GM23338 (cell line): ENCODE results near the gene CLEC3B. TPM values are rescaled to one million over a fixed set of nuclear protein-coding genes. Genes with fewer than 3 reads are reported as not detected.

Experiments used
- ATAC-seq: fragments of 200-7000 bp; cut with Tn5 transposase; 3 replicates; pipeline ENCODE4 v1.9.1; 2020
- DNase-seq: peaks from one replicate; pipeline ENCODE4 v3.0.0-alpha.2; 2015; ENCODE audit warnings: low spot score
- H2AFZ ChIP-seq: fragments of 200-600 bp; sonication (generic); 2 replicates; pipeline ENCODE4 v1.8.0; 2016; ENCODE audit warnings: antibody characterized with exemption, mild to moderate bottlenecking, moderate library complexity
- H3F3A ChIP-seq: fragments of 200-600 bp; sonication (generic); replicated peaks from 2 replicates; pipeline ENCODE4 v1.8.0; 2017; ENCODE audit warnings: antibody characterized with exemption, mixed run types, low read depth
- H3K27ac ChIP-seq: fragments of 200-600 bp; sonication (generic); 2 replicates; pipeline ENCODE4 v1.6.1; 2016; ENCODE audit warnings: low read depth
- H3K27me3 ChIP-seq: fragments of 200-600 bp; sonication (generic); 2 replicates; pipeline ENCODE4 v1.8.0; 2016; ENCODE audit warnings: mild to moderate bottlenecking, mixed run types, moderate library complexity; ENCODE audit not compliant: insufficient read depth
- H3K36me3 ChIP-seq: fragments of 200-600 bp; sonication (generic); 2 replicates; pipeline ENCODE4 v1.8.0; 2016; ENCODE audit warnings: mild to moderate bottlenecking; ENCODE audit not compliant: insufficient read depth
- H3K4me1 ChIP-seq: fragments of 200-600 bp; sonication (generic); 2 replicates; pipeline ENCODE4 v1.8.0; 2016; ENCODE audit warnings: mild to moderate bottlenecking, moderate library complexity; ENCODE audit not compliant: insufficient read depth
- H3K4me2 ChIP-seq: fragments of 200-600 bp; sonication (generic); 2 replicates; pipeline ENCODE4 v1.7.1; 2017; ENCODE audit warnings: mixed run types
- H3K4me3 ChIP-seq: fragments of 200-600 bp; sonication (generic); 2 replicates; pipeline ENCODE4 v1.6.1; 2016; ENCODE audit warnings: mixed run types
- H3K79me2 ChIP-seq: fragments of 200-600 bp; sonication (generic); replicated peaks from 2 replicates; pipeline ENCODE4 v1.8.0; 2017; ENCODE audit warnings: mild to moderate bottlenecking; ENCODE audit not compliant: insufficient read depth
- H3K9me2 ChIP-seq: fragments of 200-600 bp; sonication (generic); 2 replicates; pipeline ENCODE4 v1.8.0; 2017; ENCODE audit not compliant: insufficient read depth
- H4K20me1 ChIP-seq: fragments of 200-600 bp; sonication (generic); replicated peaks from 2 replicates; pipeline ENCODE4 v1.8.0; 2017; ENCODE audit warnings: mild to moderate bottlenecking; ENCODE audit not compliant: insufficient read depth
- H3K27ac Mint-ChIP-seq: 2 replicates; pipeline ENCODE4 v1.8.0; 2020; ENCODE audit warnings: inconsistent platforms, mild to moderate bottlenecking, moderate library complexity, mixed read lengths
- H3K27me3 Mint-ChIP-seq: 3 replicates; pipeline ENCODE4 v1.8.0; 2022; ENCODE audit warnings: low read depth, mild to moderate bottlenecking, moderate library complexity, mixed read lengths, inconsistent platforms; ENCODE audit not compliant: insufficient read depth, poor library complexity
- H3K36me3 Mint-ChIP-seq: 3 replicates; pipeline ENCODE4 v1.8.0; 2021; ENCODE audit warnings: low read depth, mild to moderate bottlenecking, inconsistent platforms, moderate library complexity, mixed read lengths
- H3K4me1 Mint-ChIP-seq: 3 replicates; pipeline ENCODE4 v1.8.0; 2020; ENCODE audit warnings: mild to moderate bottlenecking, inconsistent platforms, mixed read lengths
- H3K4me3 Mint-ChIP-seq: 3 replicates; pipeline ENCODE4 v1.8.0; 2021; ENCODE audit warnings: moderate library complexity, mild to moderate bottlenecking, inconsistent platforms, mixed read lengths
- H3K9me3 Mint-ChIP-seq: 3 replicates; pipeline ENCODE4 v1.8.0; 2020; ENCODE audit warnings: moderate library complexity, mild to moderate bottlenecking, inconsistent platforms, mixed read lengths
- CREB1 ChIP-seq: fragments of 250-450 bp; sonication (Bioruptor Pico); IDR thresholded peaks from 2 replicates; pipeline ENCODE4 v1.5.0; 2020; ENCODE audit warnings: low read depth, mild to moderate bottlenecking, moderate library complexity
- CTCF ChIP-seq, 2 experiments: fragments of 200-600 bp in 1 of 2; sonication (generic) in 1 of 2; conservative IDR thresholded peaks; 2 replicates each; pipeline versions ENCODE4 v1.5.1 to v1.6.1; 2016 to 2017; ENCODE audit warnings: antibody characterized with exemption in 2 of 2, low read depth in 2 of 2, mild to moderate bottlenecking in 2 of 2, moderate library complexity in 1 of 2
- EZH2phosphoT487 ChIP-seq: fragments of 200-600 bp; sonication (generic); IDR thresholded peaks from one replicate; pipeline ENCODE4 v1.8.1; 2018; ENCODE audit warnings: antibody characterized with exemption; ENCODE audit not compliant: unreplicated experiment
- JUNB ChIP-seq: IDR thresholded peaks from one replicate; pipeline ENCODE4 v1.6.1; 2016; ENCODE audit warnings: antibody characterized with exemption; ENCODE audit not compliant: unreplicated experiment
- ZNF114 ChIP-seq: fragments of 250-450 bp; sonication (Bioruptor Pico); IDR thresholded peaks from 2 replicates; pipeline ENCODE4 v1.5.0; 2020; ENCODE audit warnings: mild to moderate bottlenecking, moderate library complexity
- ZNF331 ChIP-seq: fragments of 250-450 bp; sonication (Bioruptor Pico); IDR thresholded peaks from 2 replicates; pipeline ENCODE4 v1.5.0; 2020; ENCODE audit warnings: low read depth, mild to moderate bottlenecking, moderate library complexity
- polyA plus RNA-seq: library from polyadenylated mRNA; unstranded; fragments of >200 nt; fragmentation: Nextera tagmentation; extraction: Ambion mirVana; gene quantifications from 2 replicates; pipeline ENCODE4 v1.2.1, GENCODE V29; 2016
- total RNA-seq: library from RNA; depleted of rRNA; stranded (reverse); fragments of >200 nt; shearing (Covaris generic); gene quantifications from 2 replicates; pipeline ENCODE4 v1.2.3, GENCODE V29; 2014
- TF ChIP-seq, protein P1 (sequence below): fragments of 250-450 bp; sonication (Bioruptor Pico); IDR thresholded peaks from 2 replicates; pipeline ENCODE4 v1.5.0; 2020; ENCODE audit warnings: mild to moderate bottlenecking, moderate library complexity

CLEC3B gene
- total and polyA plus RNA-seq, 2 experiments from 2014 or later: not detected

GRCh38 chr3:44992555-44993470, 33.3 kb upstream of the CLEC3B start:
- H3K79me2 ChIP-seq: peaks cover 64% of the 10 kb centered on the region
- ATAC-seq (peak; percentile 81), DNase-seq (peak; percentile 77)
- H3K4me2 ChIP-seq: peak overlapping the region; percentile 61
- H3K9me2 ChIP-seq: peaks cover 4% of the 10 kb centered on the region; the same call in 1 of the 2 replicates
- H3K4me3 ChIP-seq: no peak overlapping the region
- H3K27ac Mint-ChIP-seq: peak overlapping the region; percentile 34
- H3K4me1 Mint-ChIP-seq: peaks cover 39% of the 10 kb centered on the region
- H2AFZ ChIP-seq: no peak overlapping the region
- peak overlapping the region; percentile 14; the same call in 2 of the 3 replicates for H3K4me3 Mint-ChIP-seq
- peaks cover 28% of the 10 kb centered on the region for H3K4me1 ChIP-seq
- no peaks in the 10 kb centered on the region; the same call in 2 of the 3 replicates for H3K9me3 Mint-ChIP-seq
- H3F3A ChIP-seq: 0 out of 2 replicates have a peak, but pooled peaks cover 4% of the 10 kb centered on the region
- no peak for TF ChIP-seq ZNF114 (CRISPR knock-in tag)
- no peak for TF ChIP-seq CREB1 (CRISPR knock-in tag)
- peak; percentile 81 to 98 for TF ChIP-seq CTCF (conservative IDR thresholded peaks at IDR 0.05; ENCODE audit: low read depth in 2 of 2)
- H3K27me3 ChIP-seq: no peaks in the 10 kb centered on the region
- H4K20me1 ChIP-seq: peaks cover 30% of the 10 kb centered on the region
- H3K36me3 ChIP-seq: peaks cover 21% of the 10 kb centered on the region; the same call in 1 of the 2 replicates
- peaks cover 82% of the 10 kb centered on the region for H3K36me3 Mint-ChIP-seq
- H3K27me3 Mint-ChIP-seq: no peaks in the 10 kb centered on the region
- no peak overlapping the region; the same call in 1 of the 2 replicates for H3K27ac ChIP-seq

DNA sequence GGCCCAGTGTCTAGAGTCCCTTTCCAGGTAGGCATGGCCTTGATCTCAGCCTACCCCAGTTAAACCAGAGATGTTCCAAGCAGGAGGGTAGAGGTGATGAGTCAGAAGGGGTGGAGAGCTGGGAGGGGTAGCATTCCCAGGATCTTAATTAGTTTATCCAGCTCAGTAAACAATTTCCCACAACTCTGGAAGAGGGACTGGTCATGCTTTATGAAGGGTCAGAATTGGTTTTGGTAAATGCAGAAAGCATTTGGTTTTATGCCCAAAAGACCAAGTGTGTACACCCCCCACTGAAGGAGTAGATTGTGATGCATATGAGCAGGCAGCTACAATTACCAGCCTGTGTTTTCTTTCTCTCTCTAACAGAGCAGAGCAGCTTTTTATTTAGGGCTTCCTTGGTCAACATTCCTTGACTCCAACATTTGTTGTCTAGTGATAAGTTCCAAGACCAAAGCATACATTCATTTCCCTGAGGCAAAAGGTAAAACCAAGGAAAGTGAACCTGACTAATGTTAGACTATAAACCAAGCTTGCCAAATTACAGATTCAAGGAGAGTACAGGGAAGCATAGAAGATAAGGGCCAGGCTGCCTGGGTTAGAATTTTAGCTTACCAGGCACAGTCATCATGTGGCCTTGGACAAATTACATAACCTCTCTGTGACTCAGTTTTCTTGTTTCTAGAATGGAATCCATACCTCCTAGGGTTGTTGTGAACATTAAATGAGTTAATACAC, 32.5 kb upstream of the CLEC3B start:
- DNase-seq (no peak), ATAC-seq (peak; percentile 64)
- Histone ChIP-seq H3K36me3 (peaks cover 28% of the 10 kb centered on the region), H3K27me3 (no peaks in the 10 kb centered on the region), H3K4me1 (peaks cover 25% of the 10 kb centered on the region), H2AFZ (no peak overlapping the region), H4K20me1 (peaks cover 22% of the 10 kb centered on the region), H3K79me2 (peaks cover 56% of the 10 kb centered on the region), H3F3A (0 out of 2 replicates have a peak, but pooled peaks cover 4% of the 10 kb centered on the region), H3K9me2 (peaks cover 2% of the 10 kb centered on the region; the same call in 1 of the 2 replicates), H3K27ac (peak overlapping the region; percentile 15; the same call in 1 of the 2 replicates), H3K4me3 (no peak overlapping the region), H3K4me2 (peak overlapping the region; percentile 61)
- H3K27me3 Mint-ChIP-seq: no peaks in the 10 kb centered on the region
- peaks cover 31% of the 10 kb centered on the region for H3K4me1 Mint-ChIP-seq
- H3K36me3 Mint-ChIP-seq: peaks cover 86% of the 10 kb centered on the region
- peak overlapping the region; percentile 4; the same call in 2 of the 3 replicates for H3K4me3 Mint-ChIP-seq
- peak overlapping the region; percentile 34 for H3K27ac Mint-ChIP-seq
- H3K9me3 Mint-ChIP-seq: no peaks in the 10 kb centered on the region
- no peak for TF ChIP-seq CTCF (conservative IDR thresholded peaks at IDR 0.05; ENCODE audit: low read depth in 2 of 2)
- no peak for TF ChIP-seq EZH2phosphoT487
- TF ChIP-seq, protein P1, sequence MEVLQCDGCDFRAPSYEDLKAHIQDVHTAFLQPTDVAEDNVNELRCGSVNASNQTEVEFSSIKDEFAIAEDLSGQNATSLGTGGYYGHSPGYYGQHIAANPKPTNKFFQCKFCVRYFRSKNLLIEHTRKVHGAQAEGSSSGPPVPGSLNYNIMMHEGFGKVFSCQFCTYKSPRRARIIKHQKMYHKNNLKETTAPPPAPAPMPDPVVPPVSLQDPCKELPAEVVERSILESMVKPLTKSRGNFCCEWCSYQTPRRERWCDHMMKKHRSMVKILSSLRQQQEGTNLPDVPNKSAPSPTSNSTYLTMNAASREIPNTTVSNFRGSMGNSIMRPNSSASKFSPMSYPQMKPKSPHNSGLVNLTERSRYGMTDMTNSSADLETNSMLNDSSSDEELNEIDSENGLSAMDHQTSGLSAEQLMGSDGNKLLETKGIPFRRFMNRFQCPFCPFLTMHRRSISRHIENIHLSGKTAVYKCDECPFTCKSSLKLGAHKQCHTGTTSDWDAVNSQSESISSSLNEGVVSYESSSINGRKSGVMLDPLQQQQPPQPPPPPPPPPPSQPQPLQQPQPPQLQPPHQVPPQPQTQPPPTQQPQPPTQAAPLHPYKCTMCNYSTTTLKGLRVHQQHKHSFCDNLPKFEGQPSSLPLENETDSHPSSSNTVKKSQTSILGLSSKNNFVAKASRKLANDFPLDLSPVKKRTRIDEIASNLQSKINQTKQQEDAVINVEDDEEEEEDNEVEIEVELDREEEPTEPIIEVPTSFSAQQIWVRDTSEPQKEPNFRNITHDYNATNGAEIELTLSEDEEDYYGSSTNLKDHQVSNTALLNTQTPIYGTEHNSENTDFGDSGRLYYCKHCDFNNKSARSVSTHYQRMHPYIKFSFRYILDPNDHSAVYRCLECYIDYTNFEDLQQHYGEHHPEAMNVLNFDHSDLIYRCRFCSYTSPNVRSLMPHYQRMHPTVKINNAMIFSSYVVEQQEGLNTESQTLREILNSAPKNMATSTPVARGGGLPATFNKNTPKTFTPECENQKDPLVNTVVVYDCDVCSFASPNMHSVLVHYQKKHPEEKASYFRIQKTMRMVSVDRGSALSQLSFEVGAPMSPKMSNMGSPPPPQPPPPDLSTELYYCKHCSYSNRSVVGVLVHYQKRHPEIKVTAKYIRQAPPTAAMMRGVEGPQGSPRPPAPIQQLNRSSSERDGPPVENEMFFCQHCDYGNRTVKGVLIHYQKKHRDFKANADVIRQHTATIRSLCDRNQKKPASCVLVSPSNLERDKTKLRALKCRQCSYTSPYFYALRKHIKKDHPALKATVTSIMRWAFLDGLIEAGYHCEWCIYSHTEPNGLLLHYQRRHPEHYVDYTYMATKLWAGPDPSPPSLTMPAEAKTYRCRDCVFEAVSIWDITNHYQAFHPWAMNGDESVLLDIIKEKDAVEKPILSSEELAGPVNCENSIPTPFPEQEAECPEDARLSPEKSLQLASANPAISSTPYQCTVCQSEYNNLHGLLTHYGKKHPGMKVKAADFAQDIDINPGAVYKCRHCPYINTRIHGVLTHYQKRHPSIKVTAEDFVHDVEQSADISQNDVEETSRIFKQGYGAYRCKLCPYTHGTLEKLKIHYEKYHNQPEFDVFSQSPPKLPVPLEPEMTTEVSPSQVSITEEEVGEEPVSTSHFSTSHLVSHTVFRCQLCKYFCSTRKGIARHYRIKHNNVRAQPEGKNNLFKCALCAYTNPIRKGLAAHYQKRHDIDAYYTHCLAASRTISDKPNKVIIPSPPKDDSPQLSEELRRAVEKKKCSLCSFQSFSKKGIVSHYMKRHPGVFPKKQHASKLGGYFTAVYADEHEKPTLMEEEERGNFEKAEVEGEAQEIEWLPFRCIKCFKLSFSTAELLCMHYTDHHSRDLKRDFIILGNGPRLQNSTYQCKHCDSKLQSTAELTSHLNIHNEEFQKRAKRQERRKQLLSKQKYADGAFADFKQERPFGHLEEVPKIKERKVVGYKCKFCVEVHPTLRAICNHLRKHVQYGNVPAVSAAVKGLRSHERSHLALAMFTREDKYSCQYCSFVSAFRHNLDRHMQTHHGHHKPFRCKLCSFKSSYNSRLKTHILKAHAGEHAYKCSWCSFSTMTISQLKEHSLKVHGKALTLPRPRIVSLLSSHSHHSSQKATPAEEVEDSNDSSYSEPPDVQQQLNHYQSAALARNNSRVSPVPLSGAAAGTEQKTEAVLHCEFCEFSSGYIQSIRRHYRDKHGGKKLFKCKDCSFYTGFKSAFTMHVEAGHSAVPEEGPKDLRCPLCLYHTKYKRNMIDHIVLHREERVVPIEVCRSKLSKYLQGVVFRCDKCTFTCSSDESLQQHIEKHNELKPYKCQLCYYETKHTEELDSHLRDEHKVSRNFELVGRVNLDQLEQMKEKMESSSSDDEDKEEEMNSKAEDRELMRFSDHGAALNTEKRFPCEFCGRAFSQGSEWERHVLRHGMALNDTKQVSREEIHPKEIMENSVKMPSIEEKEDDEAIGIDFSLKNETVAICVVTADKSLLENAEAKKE (CRISPR knock-in tag): no peak
- TF ChIP-seq JUNB: no peak
- TF ChIP-seq ZNF331 (CRISPR knock-in tag): no peak
